Measurements from ENCODE around the gene UBE2K.
A peak's percentile ranks its signal among the peaks of the same experiment; 100 is the strongest.
"Not testable (repeated sequence)": the region's sequence is repeated elsewhere in the genome, so short reads cannot be mapped to it uniquely, and the experiment has no call there.

Gene UBE2K

DNA sequence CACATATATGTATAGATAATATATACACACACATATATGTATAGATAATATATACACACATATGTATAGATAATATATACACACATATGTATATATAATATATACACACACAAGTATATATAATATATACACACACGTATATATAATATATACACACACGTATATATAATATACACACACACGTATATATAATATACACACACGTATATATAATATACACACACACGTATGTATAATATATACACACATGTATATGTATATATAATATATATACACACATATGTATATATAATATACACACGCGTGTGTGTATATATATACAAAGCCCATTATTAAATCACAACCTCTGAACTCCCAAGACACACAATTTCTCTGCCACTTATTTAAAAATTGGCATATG is 8.0 kb upstream of the UBE2K start:
- DNase-seq: no peak

DNA sequence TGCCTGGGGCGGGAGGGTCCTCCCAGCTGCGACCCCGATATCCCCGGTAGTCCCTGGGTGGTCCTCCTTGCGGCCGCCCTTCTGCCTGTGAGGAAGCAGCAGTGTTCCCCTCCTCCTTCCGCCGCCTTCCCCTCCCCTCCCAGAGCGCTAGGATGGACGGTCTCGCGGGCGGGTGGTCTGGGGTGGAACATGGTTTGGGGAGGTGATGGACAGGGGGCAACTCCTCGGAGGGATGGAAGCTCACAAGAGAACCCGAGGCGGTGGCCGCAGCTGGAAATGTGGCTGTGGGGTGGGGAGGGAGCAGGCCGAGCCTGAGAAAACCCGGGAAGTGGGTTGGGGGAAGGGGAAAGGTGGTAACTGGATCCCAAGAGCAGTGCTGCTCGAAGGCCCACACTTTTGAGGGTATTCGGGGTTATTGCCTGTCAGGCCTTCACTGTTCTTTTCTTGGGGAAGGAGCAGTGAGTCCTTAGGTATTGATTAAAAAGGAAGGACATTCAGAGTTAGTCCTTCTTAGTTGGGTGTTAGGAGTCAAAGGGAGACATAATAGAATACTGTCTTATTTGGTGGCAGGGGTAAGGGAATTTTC is 581 bp downstream of the UBE2K start:
- DNase-seq: peak; percentile 25 to 61 (median 48)

DNA sequence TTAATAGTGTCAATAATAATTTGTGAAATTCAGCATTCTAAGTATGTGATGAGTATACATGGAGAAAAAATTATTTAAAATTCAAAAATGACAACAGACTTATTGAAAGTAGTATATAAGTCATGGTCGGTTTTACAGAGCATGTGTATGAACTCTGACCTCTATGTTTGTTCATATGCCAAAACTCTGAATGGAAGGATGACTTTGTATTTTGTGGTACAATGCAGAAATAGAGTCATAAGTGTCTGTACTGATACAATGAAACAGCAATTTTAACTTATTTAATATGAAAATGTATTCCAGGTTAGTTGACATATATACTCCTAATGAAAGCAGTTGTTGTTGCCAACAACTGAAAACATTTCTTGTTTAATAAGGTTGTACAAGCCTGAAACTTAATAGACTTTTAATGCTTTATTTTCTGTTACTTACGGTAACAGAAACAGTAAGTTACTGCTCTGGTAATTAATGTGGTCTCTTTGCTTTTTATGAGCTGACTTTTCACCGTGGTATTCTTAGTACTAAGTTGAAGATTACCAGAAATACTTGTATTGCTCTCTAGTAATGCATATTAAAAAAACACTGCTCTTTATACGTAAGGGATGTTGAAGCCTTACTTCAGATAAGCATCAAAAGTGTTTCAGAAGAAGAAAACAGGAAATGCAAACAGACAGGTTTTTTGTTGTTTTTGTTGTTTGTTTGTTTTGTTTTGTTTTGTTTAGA is 1.9 kb downstream of the UBE2K start:
- DNase-seq: peak in 3 of 4 experiments; percentile 11 to 47 (median 41)

DNA sequence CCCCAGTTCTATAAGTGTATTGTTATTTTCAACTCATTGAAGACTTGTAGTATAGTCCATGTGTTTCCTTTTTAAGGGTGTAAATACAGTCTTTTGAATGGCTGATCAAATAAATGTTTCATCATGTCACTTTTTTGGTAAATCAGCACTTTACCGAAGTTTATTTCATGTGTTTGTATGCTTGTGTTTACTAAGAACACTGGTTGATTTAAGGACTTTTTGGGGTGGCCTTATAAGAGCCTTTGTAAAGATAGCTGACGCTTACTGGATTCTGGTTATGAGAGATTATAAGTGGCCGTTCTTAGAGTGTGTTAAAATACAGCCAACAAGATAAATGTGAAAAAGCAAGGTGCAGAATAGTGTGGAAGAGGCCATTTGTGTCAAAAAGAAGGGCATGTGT is 2.6 kb downstream of the UBE2K start:
- no peak for DNase-seq

DNA sequence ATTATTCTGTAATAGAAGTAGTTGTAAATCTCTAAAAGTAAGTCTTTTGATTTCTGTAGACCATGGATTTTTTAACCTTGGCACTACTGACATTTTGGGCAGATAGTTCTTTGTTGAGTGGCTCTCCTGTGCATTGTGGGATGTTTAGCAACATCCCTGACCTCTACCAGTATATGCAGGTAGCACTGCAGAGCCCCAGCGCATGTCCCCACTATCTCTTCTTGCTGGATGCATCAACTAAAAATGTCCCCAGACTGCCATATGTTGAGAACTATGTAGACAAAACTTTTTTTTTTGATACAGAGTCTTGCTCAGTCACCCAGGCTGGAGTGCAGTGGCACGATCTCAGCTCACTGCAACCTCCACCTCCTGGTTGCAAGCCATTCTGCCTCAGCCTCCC is 4.8 kb downstream of the UBE2K start:
- no peak for DNase-seq

DNA sequence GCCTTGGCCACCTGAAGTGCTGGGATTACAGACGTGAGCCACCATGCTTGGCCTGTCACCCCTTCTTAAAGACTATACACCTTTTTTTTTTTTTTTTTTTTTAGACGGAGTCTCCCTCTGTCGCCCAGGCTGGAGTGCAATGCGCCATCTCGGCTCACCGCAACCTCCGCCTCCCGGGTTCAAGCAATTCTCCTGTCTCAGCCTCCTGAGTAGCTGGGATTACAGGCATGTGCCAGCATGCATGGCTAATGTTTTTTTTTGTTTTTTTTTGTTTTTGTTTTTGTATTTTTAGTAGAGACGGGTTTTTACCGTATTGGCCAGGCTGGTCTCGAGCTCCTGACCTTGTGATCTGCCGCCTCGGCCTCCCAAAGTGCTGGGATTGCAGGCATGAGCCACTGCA is 6.9 kb downstream of the UBE2K start:
- DNase-seq: not testable (repeated sequence)

DNA sequence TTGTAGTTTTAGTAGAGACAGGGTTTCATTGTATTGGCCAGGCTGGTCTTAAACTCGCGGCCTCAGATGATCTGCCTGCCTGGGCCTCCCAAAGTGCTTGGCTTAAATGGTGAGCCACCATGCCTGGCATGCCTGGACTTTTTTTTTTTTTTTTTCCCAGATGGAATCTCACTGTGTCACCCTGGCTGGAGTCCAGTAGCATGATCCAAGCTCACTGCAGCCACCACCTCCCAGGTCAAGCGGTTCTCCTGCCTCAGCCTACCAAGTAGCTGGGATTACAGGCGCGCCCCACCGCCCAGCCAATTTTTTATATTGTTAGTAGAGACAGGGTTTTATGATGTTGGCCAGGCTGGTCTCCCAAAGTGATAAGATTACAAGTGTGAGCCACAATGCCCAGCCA is 8.4 kb downstream of the UBE2K start:
- no peak for DNase-seq

DNA sequence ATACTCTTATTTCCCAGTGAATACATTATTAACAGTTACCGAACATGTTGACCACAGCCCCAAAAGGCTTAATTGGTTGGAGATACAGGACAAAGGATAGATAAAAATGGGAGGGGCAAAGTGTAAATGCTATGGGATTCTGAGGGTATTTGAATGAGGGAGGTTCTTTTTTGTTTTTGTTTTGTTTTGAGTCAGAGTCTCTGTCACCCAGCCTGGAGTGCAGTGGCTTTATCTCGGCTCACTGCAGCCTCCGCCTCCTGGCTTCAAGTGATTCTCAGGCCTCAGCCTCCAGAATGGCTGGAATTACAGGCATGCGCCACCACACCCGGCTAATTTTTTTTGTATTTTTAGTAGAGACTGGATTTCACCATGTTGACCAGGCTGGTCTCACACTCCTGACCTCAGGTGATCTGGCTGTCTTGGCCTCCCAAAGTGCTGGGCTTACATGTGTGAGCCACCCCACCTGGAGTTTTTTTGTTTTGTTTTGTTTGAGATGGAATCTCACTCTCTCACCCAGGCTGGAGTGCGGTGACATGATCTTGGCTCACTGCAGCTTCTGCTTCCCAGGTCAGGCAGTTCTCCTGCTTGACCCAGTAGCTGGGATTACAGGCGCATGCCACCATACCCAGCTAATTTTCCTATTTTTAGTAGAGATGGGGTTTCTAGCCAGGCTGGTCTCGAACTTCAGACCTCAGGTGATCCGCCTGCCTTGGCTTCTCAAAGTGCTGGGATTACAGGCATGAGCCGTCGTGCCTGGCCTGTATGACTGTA is 9.0 kb downstream of the UBE2K start:
- no peak for DNase-seq

DNA sequence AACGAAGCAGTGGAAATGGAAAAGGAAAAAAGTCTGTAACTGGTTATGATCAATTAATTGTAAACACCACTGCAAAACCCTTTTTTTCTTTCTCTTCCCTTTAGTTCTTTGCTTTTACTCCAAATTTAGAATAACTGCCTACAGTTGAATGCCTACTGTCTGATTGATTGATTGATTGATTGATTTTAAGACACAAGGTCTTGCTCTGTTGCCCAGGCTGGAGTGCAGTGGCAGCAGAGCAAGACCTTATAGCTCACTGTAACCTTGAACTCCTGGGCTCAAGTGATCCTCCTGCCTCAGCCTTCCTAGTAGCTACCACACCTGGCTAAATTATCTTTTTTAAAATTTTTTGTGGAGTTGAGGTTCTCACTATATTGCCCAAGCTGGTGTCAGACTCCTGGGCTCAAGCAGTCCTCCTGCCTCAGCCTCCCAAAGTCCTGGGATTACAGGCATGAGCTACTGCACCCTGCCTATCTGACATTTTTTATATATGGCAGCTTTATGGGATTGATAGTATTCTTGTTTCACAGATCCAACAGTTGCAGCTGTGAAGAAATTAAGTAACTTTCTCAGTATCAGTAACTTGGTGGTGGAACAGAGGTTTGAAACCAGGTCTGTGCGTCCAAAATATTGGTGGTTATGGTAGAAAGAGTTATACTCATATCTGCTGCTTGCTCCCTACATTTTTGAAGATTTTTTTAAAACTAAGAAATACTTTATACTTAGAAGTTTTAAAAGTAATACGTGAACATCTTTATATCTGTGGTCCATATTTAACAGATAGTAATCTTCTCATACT is 12.4 kb downstream of the UBE2K start:
- no peak for DNase-seq

DNA sequence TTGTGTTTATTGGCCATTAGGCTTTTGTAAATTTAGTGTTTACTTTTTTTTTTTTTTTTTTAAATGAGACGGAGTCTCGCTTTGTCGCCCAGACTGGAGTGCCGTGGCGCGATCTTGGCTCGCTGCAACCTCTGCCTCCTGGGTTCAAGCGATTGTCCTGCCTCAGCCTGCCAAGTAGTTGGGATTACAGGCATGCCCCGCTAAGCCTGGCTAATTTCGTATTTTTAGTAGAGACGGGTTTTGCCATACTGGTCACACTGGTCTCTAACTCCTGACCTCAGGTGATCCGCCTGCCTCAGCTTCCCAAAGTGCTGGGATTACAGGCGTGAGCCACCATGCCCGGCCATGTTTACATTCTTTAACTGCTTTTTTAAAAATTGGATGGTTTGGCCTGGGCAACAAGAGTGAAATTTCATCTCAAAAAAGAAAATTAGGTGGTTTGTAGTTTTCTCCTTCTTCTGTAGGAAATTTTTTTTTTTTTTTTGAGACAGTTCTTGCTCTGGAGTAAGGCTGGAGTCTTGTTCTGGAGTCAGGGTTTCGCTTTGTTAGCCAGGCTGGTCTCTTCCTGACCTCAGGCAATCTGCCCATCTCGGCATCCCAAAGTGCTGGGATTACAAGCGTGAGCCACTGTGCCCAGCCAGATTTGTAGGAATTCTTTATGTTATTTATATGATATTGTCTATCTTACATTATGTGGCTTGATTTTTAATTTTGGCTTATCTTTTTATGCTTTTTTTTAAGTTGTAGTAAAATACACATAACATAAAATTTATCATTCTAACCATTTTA is 15.1 kb downstream of the UBE2K start:
- no peak for DNase-seq

DNA sequence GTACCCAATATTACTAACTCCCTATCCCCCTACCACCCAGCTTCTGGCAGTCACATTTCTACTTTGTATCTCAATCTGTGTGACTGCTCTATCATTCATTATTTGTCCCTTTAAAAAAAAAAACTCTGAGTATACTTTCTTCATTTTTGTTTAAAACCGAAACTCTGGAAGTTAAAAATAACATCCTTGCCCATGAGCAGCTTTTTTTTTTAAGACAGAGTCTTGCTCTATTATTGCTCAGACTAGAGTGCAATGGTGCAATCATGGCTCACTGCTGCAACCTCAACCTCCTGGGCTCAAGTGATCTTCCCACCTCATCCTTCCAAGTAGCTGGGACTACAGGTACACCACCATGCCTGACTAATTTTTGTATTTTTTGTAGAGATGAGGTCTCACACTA is 15.8 kb downstream of the UBE2K start:
- peak; percentile 38 to 77 (median 70) for DNase-seq

DNA sequence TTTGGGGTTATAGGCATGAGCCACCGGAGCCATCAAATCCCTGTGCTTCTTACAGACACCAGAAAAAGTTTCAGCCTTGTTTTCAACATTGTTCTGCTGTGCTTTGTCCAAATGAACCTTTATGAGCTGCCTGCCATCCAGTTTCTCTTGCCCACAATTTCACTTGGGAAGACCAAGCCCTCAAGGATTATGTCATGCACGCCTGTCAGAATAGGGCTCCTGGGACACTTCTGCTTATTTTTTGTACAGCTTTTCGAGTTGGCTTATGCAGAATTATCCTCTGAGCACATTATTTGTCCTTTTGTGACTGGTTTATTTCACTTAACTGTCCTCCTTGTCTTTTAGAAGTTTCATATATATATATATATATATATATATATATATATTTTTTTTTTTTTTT is 16.2 kb downstream of the UBE2K start:
- DNase-seq: peak; percentile 72 to 82 (median 77)

DNA sequence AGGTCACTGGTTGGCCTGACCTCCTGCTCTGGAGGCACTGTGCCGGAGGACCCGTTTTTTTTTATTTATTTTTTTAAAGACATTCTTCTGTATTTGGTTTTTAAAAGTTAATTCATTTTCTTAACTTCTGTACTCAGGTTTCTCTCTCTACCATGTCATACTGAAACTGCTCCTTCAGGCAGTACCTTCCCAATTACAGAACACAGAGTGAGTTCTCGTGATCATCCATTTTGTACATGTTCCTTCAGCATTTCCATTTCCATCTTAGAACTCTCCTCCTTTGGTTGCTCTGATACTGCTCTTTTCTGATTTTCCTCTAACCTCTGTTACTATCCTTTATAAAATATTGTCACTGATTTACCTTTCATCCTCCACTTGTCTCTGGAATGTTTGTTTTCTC is 17.9 kb downstream of the UBE2K start:
- DNase-seq: no peak

DNA sequence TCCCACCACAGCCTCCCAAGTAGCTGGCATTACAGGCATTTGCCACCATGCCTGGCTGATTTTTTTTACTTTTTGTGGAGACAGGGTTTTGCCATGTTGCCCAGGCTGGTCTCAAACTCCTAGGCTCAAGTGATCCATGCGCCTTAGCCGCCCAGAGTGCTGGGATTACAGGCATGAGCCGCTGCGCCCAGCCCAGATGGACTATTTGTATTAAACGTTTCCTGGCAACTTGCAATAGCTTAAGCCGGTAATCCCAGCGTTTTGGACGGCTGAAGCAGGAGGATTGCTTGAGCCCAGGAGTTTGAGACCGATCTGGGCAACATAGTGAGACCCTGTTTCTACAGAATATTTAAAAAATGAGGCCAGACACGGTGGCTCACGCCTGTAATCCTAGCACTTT is 18.4 kb downstream of the UBE2K start:
- DNase-seq: no peak

DNA sequence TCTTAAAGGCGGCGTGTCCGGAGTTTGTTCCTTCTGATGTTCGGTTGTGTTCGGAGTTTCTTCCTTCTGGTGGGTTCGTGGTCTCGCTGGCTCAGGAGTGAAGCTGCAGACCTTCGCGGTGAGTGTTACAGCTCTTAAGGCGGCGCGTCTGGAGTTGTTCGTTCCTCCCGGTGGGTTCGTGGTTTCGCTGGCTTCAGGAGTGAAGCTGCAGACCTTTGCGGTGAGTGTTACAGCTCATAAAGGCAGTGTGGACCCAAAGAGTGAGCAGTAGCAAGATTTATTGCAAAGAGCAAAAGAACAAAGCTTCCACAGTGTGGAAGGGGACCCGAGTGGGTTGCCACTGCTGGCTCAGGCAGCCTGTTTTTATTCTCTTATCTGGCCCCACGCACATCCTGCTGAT is 19.8 kb downstream of the UBE2K start:
- DNase-seq: not testable (repeated sequence)

DNA sequence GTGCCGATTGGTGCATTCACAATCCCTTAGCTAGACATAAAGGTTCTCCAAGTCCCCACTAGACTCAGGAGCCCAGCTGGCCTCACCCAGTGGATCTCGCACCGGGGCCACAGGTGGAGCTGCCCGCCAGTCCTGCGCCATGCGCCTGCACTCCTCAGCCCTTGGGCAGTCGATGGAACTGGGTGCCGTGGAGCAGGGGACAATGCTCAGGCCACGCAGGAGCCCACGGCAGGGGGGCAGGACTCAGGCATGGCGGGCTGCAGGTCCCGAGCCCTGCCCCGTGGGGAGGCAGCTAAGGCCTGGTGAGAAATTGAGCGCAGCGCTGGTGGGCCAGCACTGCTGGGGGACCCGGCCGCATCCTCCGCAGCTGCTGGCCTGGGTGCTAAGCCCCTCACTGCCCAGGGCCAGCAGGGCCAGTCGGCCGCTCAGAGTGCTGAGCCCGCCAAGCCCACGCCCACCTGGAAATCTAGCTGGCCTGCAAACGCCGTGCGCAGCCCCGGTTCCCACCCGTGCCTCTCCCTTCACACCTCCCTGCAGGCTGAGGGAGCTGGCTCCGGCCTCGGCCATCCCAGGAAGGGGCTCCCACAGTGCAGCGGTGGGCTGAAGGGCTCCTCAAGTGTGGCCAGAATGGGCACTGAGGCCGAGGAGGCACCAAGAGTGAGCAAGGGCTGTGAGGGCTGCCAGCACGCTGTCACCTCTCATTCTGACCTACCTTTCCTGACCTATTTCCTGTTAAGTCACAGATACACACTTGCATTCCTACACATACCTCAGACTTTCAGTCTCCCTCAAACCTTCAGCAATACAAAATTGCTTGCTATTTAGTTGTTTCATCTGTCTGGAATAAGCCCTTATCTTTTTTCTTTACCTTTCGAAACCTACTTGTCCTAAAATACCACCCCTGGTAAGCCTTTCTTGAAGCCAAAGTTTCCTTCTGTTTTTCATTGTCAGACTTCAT is 20.7 kb downstream of the UBE2K start:
- no peak for DNase-seq

DNA sequence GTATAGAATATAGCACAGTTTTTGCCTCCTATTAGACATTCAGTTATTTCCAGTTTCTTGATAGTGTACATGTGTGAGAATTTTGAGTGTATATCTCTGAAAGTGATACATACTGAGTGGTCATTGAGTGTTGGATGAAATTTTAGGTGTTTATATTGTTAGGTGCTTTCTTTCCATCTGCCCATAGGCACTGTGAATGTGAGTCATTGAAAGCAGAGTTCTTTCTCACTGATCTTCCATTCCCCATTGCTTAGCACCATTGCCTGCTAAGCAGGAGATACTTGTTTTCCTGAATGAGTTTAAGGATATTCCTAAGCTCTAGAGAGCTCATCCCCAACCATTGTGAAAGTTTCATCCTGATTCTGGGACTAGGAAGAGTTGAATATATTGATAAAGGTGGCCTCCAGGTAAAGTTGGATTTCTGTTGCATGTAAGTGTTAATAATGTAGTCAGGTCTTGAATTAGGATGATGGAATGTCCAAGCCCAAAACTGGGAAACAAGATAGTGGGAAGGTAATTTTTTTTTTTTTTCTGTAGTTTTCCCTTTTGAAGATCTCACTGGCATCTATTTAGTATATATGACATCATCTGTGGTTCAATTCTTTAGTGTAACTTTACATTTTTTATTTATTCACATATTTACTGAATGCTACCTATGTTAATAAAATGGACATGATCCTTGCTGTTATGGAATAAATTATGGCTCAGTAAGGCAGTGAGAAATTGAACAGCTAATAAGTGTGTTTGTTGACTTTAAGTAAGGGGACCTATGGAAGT is 22.1 kb downstream of the UBE2K start:
- no peak for DNase-seq

DNA sequence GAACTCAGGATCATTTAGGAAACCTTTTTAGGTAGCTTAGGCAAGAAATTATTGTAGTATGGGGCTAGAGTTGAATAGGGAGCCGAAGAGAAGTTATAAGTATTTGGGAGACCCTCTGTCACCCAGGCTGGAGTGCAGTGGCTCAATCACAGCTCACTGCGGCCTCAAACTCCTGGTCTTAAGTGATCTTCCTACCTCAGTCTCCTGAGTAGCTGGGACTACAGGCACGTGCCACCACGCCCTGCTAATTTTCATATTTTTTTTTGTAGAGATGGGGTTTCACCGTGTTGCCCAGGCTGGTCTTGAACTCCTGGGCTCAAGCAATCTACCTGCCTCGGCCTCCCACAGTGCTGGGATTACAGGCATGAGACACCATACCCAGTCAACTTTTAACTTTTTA is 23.3 kb downstream of the UBE2K start:
- DNase-seq: not testable (repeated sequence)

DNA sequence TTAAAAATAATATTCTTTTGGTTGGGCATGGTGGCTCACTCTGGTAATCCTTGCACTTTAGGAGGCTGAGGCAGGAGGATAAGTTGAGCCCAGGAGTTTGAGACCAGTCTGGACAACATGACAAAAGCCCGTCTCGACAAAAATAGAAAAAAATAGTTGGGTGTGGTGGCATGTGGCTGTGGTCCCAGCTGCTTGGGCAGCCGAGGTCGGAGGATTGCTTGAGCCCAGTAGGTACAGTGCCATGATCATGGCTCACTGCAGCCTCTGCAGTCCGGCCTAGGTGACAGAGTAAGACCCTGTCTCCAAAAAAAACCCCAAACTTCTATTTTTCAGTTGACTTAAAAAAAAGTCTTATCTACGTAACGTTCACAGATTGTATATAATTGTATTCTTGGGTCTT is 23.9 kb downstream of the UBE2K start:
- DNase-seq: no peak

DNA sequence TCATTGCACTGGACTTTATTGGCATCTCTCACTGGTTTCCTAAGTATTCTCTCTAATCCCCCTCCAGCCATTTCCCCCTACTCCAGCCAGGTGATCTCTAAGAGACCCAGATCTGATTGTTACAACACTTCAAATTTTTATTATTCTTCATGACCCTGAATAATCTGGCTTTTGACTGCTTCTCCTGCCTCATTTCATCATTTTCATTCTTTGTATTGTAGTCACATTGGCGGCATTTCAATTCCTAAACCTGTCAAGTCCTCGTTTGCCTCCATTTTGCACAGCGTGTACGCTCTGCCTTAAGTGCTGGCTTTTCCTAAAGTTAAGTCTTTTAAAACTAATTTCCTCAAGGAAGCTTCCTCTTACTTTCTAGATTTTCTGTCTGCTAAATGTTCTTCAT is 31.6 kb downstream of the UBE2K start:
- DNase-seq: no peak
